ENCODE data around the gene LAGE3. TPM values are rescaled to one million over a fixed set of nuclear protein-coding genes. Genes with fewer than 3 reads are reported as not detected.

LAGE3 gene
- polyA plus RNA-seq, 1 donor (not counting 4 experiments of a cell fraction or from before 2014, with no cell fraction given), result 9.3 TPM

GRCh38 chrX:154450312-154450711 lies 28.8 kb downstream of the LAGE3 start:
- Histone ChIP-seq H3K27ac (ENCODE audit: control insufficient read depth, insufficient read depth, low read length) (no peak overlapping the region), H4K20me1 (ENCODE audit: control insufficient read depth, extremely low read depth, insufficient read depth, low read length) (no peaks in the 10 kb centered on the region)
- no peak for DNase-seq (ENCODE audit: low read depth, low spot score)

GRCh38 chrX:154449618-154450017 lies 29.5 kb downstream of the LAGE3 start:
- Histone ChIP-seq H2AFZ (ENCODE audit: control insufficient read depth, low read length) (no peak overlapping the region), H3K4me1 (ENCODE audit: control insufficient read depth, extremely low read depth, insufficient read depth, low read length) (peaks cover 1% of the 10 kb centered on the region), H3K4me3 (ENCODE audit: control insufficient read depth in 2 of 3, extremely low read depth in 1 of 3, insufficient read depth in 2 of 3, low read depth in 1 of 3, low read length in 3 of 3) (no peak overlapping the region), H3K27me3 (ENCODE audit: control insufficient read depth, extremely low read depth, insufficient read depth, low read length) (no peaks in the 10 kb centered on the region), H3K9ac (ENCODE audit: control insufficient read depth, extremely low read depth, insufficient read depth, low read length) (no peak overlapping the region), H3K4me2 (ENCODE audit: control insufficient read depth, extremely low read depth, insufficient read depth, low read depth, low read length) (no peak overlapping the region), H4K20me1 (ENCODE audit: control insufficient read depth, extremely low read depth, insufficient read depth, low read length) (no peaks in the 10 kb centered on the region), H3K9me1 (ENCODE audit: control insufficient read depth, extremely low read depth, insufficient read depth, low read length) (no peaks in the 10 kb centered on the region), H3K27ac (ENCODE audit: control insufficient read depth, insufficient read depth, low read length) (no peak overlapping the region), H3K79me2 (ENCODE audit: control insufficient read depth, insufficient read depth, low read length) (peaks cover 1% of the 10 kb centered on the region), H3K9me3 (ENCODE audit: control insufficient read depth, low read depth, low read length) (no peaks in the 10 kb centered on the region), H3K36me3 (ENCODE audit: control insufficient read depth in 2 of 2, extremely low read depth in 1 of 2, insufficient read depth in 2 of 2, low read length in 2 of 2) (peaks cover 0 to 9% of the 10 kb centered on the region in 2 experiments)
- FAIRE-seq (no peak), DNase-seq (ENCODE audit: low read depth, low spot score) (no peak)
- dilution Hi-C loops (cut with MboI; ENCODE audit: extremely low pct_ligation_motif_present, low sequenced_read_pairs), result no loop called here
- TF ChIP-seq CTCF (optimal IDR thresholded peaks at IDR 0.05 in 1 of 3, IDR thresholded peaks at IDR 0.05 in 1 of 3, conservative IDR thresholded peaks at IDR 0.05 in 1 of 3; ENCODE audit: extremely low read depth in 1 of 3, insufficient read depth in 2 of 3, low read length in 3 of 3), result no peak
- no peak for TF ChIP-seq EZH2 (IDR thresholded peaks at IDR 0.05; ENCODE audit: low read length)

More at GRCh38 chrX:154450312-154450711, 28.8 kb downstream of the LAGE3 start:
- H3K79me2 ChIP-seq (ENCODE audit: control insufficient read depth, insufficient read depth, low read length), result no peaks in the 10 kb centered on the region
- no peaks in the 10 kb centered on the region for H3K9me3 ChIP-seq (ENCODE audit: control insufficient read depth, low read depth, low read length)
- no peak overlapping the region for H3K4me3 ChIP-seq (ENCODE audit: control insufficient read depth in 2 of 3, extremely low read depth in 1 of 3, insufficient read depth in 2 of 3, low read depth in 1 of 3, low read length in 3 of 3)
- peaks cover 0 to 9% of the 10 kb centered on the region in 2 experiments for H3K36me3 ChIP-seq (ENCODE audit: control insufficient read depth in 2 of 2, extremely low read depth in 1 of 2, insufficient read depth in 2 of 2, low read length in 2 of 2)
- no peaks in the 10 kb centered on the region for H3K27me3 ChIP-seq (ENCODE audit: control insufficient read depth, extremely low read depth, insufficient read depth, low read length)
- no peak for FAIRE-seq
- H3K9ac ChIP-seq (ENCODE audit: control insufficient read depth, extremely low read depth, insufficient read depth, low read length), result no peak overlapping the region
- H3K4me1 ChIP-seq (ENCODE audit: control insufficient read depth, extremely low read depth, insufficient read depth, low read length), result no peaks in the 10 kb centered on the region
- dilution Hi-C loops (cut with MboI; ENCODE audit: extremely low pct_ligation_motif_present, low sequenced_read_pairs), result no loop called here
- TF ChIP-seq EZH2 (IDR thresholded peaks at IDR 0.05; ENCODE audit: low read length) (no peak), CTCF (optimal IDR thresholded peaks at IDR 0.05 in 1 of 3, IDR thresholded peaks at IDR 0.05 in 1 of 3, conservative IDR thresholded peaks at IDR 0.05 in 1 of 3; ENCODE audit: extremely low read depth in 1 of 3, insufficient read depth in 2 of 3, low read length in 3 of 3) (no peak)
- no peak overlapping the region for H2AFZ ChIP-seq (ENCODE audit: control insufficient read depth, low read length)
- no peaks in the 10 kb centered on the region for H3K9me1 ChIP-seq (ENCODE audit: control insufficient read depth, extremely low read depth, insufficient read depth, low read length)
- H3K4me2 ChIP-seq (ENCODE audit: control insufficient read depth, extremely low read depth, insufficient read depth, low read depth, low read length), result no peak overlapping the region
